ENCODE results near the gene DRD3. TPM values are rescaled to one million over a fixed set of nuclear protein-coding genes. Genes with fewer than 3 reads are reported as not detected.

DRD3 gene
- polyA plus RNA-seq, 3 donors = not detected

- no peak overlapping the region for H3K9ac ChIP-seq (ENCODE audit: insufficient read depth, low read length, poor library complexity, severe bottlenecking)
- Mint-ChIP-seq H3K27ac (peak overlapping the region in 2 of 7 donors; percentile 10 to 15), H3K36me3 (peaks cover 88 to 100% of the 10 kb centered on the region in 2 donors)
Observed at GRCh38 chr3:114079761-114080160, 99.1 kb downstream of the DRD3 start.

GRCh38 chr3:114078126-114078525 lies 100.7 kb downstream of the DRD3 start:
- H3K4me2 ChIP-seq (replicated peaks; ENCODE audit: extremely low read depth, low read length, poor library complexity, severe bottlenecking) = no peak overlapping the region
- H3K27me3 Mint-ChIP-seq (ENCODE audit: low read depth in 3 of 3) = no peaks in the 10 kb centered on the region
- no peaks in the 10 kb centered on the region for H3K4me1 Mint-ChIP-seq
- no peaks in the 10 kb centered on the region for H3K79me2 ChIP-seq (ENCODE audit: insufficient read depth, low read length)
- no peak overlapping the region for H3K9ac ChIP-seq (ENCODE audit: insufficient read depth, low read length, poor library complexity, severe bottlenecking)
- no peak overlapping the region for H3K4me3 ChIP-seq (replicated peaks in 1 of 3; ENCODE audit: low read depth in 2 of 3, low read length in 3 of 3)
- peaks cover 5% of the 10 kb centered on the region for H4K20me1 ChIP-seq (ENCODE audit: insufficient read depth, low read length)
- no peaks in the 10 kb centered on the region for H3K9me3 Mint-ChIP-seq
- TF ChIP-seq CTCF (IDR thresholded peaks at IDR 0.05) = no peak
- peaks cover 89 to 98% of the 10 kb centered on the region in 2 donors for H3K36me3 Mint-ChIP-seq
- no peak for DNase-seq
- H3K27ac Mint-ChIP-seq = no peak overlapping the region
- H3K4me3 Mint-ChIP-seq = no peak overlapping the region
- peaks cover 97 to 100% of the 10 kb centered on the region in 2 donors for H3K36me3 ChIP-seq (replicated peaks in 1 of 2; ENCODE audit: control insufficient read depth in 1 of 2, insufficient read depth in 2 of 2, low read length in 2 of 2)
- H2AFZ ChIP-seq (ENCODE audit: insufficient read depth, low read depth, low read length, poor library complexity, severe bottlenecking) = no peak overlapping the region
- H3K27ac ChIP-seq (ENCODE audit: low read depth in 1 of 2, low read length in 2 of 2) = no peak overlapping the region
- intact Hi-C loops (cut with micrococcal nuclease) = no loop called here
- no peaks in the 10 kb centered on the region for H3K4me1 ChIP-seq (ENCODE audit: control insufficient read depth in 1 of 2, insufficient read depth in 2 of 2, low read length in 2 of 2)
- H3K9me3 ChIP-seq (replicated peaks in 1 of 2; ENCODE audit: control insufficient read depth in 1 of 2, insufficient read depth in 1 of 2, low read length in 2 of 2) = no peaks in the 10 kb centered on the region
- H3K27me3 ChIP-seq (ENCODE audit: control insufficient read depth in 2 of 2, insufficient read depth in 2 of 2, low read length in 2 of 2) = no peaks in the 10 kb centered on the region

More at GRCh38 chr3:114079761-114080160, 99.1 kb downstream of the DRD3 start:
- H3K4me3 ChIP-seq (replicated peaks in 1 of 3; ENCODE audit: low read depth in 2 of 3, low read length in 3 of 3) = no peak overlapping the region
- no peaks in the 10 kb centered on the region for H4K20me1 ChIP-seq (ENCODE audit: insufficient read depth, low read length)
- H3K9me3 Mint-ChIP-seq = no peaks in the 10 kb centered on the region
- H2AFZ ChIP-seq (ENCODE audit: insufficient read depth, low read depth, low read length, poor library complexity, severe bottlenecking) = no peak overlapping the region
- no peak overlapping the region for H3K4me2 ChIP-seq (replicated peaks; ENCODE audit: extremely low read depth, low read length, poor library complexity, severe bottlenecking)
- intact Hi-C loops (cut with micrococcal nuclease) = no loop called here
- no peak overlapping the region for H3K4me3 Mint-ChIP-seq
- no peaks in the 10 kb centered on the region for H3K27me3 ChIP-seq (ENCODE audit: control insufficient read depth in 2 of 2, insufficient read depth in 2 of 2, low read length in 2 of 2)
- no CpG with 5 or more reads among the region's 5 CpGs for WGBS (ENCODE audit: insufficient coverage)
- no peak for TF ChIP-seq CTCF (IDR thresholded peaks at IDR 0.05)
- H3K4me1 Mint-ChIP-seq = no peaks in the 10 kb centered on the region
- no peaks in the 10 kb centered on the region for H3K27me3 Mint-ChIP-seq (ENCODE audit: low read depth in 3 of 3)
- H3K36me3 ChIP-seq (replicated peaks in 1 of 2; ENCODE audit: control insufficient read depth in 1 of 2, insufficient read depth in 2 of 2, low read length in 2 of 2) = peaks cover 93 to 100% of the 10 kb centered on the region in 2 donors
- H3K9me3 ChIP-seq (replicated peaks in 1 of 2; ENCODE audit: control insufficient read depth in 1 of 2, insufficient read depth in 1 of 2, low read length in 2 of 2) = no peaks in the 10 kb centered on the region
- peak overlapping the region in 1 of 2 donors; percentile 37 for H3K27ac ChIP-seq (ENCODE audit: low read depth in 1 of 2, low read length in 2 of 2)
- no peaks in the 10 kb centered on the region for H3K79me2 ChIP-seq (ENCODE audit: insufficient read depth, low read length)
- DNase-seq = no peak
- no peaks in the 10 kb centered on the region for H3K4me1 ChIP-seq (ENCODE audit: control insufficient read depth in 1 of 2, insufficient read depth in 2 of 2, low read length in 2 of 2)

Other genes with a start within 250 kb of the DRD3 start
- gene ZDHHC23, start 231.0 kb downstream of the DRD3 start, polyA plus RNA-seq = under 1 TPM; 0.05 to 0.87 (median 0.28) TPM
- 1 to 10 TPM in 2 of 3 donors, under 1 TPM in 1; 0.48 to 2.9 (median 1.2) TPM for gene CCDC191, start 122.5 kb downstream of the DRD3 start, polyA plus RNA-seq
- gene QTRT2, start 122.3 kb downstream of the DRD3 start, polyA plus RNA-seq = 10 to 100 TPM; 14.5 to 16.7 (median 15.9) TPM
- gene ZNF80, start 58.5 kb upstream of the DRD3 start, polyA plus RNA-seq = not detected
- under 1 TPM in 2 of 3 donors, not detected in 1; 0.28 to 0.49 TPM for gene TIGIT, start 115.0 kb upstream of the DRD3 start, polyA plus RNA-seq